ENCODE results near the gene BPGM.

The BPGM gene

DNA sequence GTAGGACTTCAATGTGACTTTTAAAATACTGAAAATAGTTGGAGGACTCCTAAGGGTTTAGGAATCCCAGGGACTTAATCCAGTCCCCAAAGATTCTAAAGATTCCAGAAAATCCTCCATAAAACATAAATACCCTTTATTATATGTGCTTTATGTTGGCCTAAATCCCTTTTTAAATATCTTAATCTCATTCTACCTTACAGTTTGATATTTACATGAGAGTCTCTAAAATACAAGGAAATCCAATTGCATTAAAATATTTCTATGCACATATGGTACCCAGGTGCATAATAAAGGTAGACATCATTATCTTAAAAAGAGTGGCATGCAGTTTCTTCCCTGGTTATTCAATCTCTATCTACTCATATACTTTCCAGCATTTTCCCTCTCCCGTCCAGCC, 51.8 kb downstream of the BPGM start:
- DNase-seq (ENCODE audit: low read depth): no peak
- H3K4me3 ChIP-seq (ENCODE audit: low read depth, low read length): no peak overlapping the region
- TF ChIP-seq, protein P1, sequence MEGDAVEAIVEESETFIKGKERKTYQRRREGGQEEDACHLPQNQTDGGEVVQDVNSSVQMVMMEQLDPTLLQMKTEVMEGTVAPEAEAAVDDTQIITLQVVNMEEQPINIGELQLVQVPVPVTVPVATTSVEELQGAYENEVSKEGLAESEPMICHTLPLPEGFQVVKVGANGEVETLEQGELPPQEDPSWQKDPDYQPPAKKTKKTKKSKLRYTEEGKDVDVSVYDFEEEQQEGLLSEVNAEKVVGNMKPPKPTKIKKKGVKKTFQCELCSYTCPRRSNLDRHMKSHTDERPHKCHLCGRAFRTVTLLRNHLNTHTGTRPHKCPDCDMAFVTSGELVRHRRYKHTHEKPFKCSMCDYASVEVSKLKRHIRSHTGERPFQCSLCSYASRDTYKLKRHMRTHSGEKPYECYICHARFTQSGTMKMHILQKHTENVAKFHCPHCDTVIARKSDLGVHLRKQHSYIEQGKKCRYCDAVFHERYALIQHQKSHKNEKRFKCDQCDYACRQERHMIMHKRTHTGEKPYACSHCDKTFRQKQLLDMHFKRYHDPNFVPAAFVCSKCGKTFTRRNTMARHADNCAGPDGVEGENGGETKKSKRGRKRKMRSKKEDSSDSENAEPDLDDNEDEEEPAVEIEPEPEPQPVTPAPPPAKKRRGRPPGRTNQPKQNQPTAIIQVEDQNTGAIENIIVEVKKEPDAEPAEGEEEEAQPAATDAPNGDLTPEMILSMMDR (IDR thresholded peaks at IDR 0.05; ENCODE audit: low read depth, low read length, missing control alignments): no peak
- in situ Hi-C loops (cut with HindIII; ENCODE audit: low sequenced_read_pairs): loop anchor here (5.0 to 10.0 kb wide), 3 partner anchors 54 to 246 kb away; no protein-coding TSS in a partner anchor

- no peak for DNase-seq (ENCODE audit: low read depth)
- in situ Hi-C loops (cut with HindIII; ENCODE audit: low sequenced_read_pairs): loop anchor here (5.0 to 10.0 kb wide), 3 partner anchors 53 to 246 kb away; no protein-coding TSS in a partner anchor
- H3K4me3 ChIP-seq (ENCODE audit: low read depth, low read length): no peak overlapping the region
- TF ChIP-seq, protein P1 (IDR thresholded peaks at IDR 0.05; ENCODE audit: low read depth, low read length, missing control alignments): no peak
Measured at GRCh38 chr7:134699021-134699818, 52.6 kb downstream of the BPGM start.

GRCh38 chr7:134699899-134700298, 53.2 kb downstream of the BPGM start:
- no peak for DNase-seq (ENCODE audit: low read depth)
- TF ChIP-seq, protein P1 (IDR thresholded peaks at IDR 0.05; ENCODE audit: low read depth, low read length, missing control alignments): no peak
- in situ Hi-C loops (cut with HindIII; ENCODE audit: low sequenced_read_pairs): loop anchor here (5.0 to 10.0 kb wide), 3 partner anchors 52 to 245 kb away; no protein-coding TSS in a partner anchor
- no peak overlapping the region for H3K4me3 ChIP-seq (ENCODE audit: low read depth, low read length)

DNA sequence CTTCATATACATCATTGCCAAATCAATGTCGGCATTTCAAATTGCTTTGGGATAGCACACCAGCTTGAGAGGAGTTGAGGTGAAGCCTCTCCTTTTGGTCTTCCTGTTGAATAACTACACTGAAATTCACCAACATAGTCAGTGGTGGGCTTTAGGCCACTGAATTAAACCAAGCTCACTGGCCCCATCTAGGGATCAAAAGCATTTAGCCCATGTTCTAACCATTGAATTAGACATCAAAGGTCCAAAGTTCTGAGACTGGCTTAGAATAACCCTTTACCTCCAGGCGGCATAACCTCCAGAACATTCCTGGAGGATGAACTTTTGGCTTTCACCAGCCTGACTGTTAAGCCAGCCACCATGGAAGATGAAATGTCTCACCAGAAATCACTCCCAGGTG, 54.6 kb downstream of the BPGM start:
- DNase-seq (ENCODE audit: low read depth): no peak
- H3K4me3 ChIP-seq (ENCODE audit: low read depth, low read length): no peak overlapping the region
- TF ChIP-seq, protein P1 (IDR thresholded peaks at IDR 0.05; ENCODE audit: low read depth, low read length, missing control alignments): peak; percentile 59
- in situ Hi-C loops (cut with HindIII; ENCODE audit: low sequenced_read_pairs): no loop called here

DNA sequence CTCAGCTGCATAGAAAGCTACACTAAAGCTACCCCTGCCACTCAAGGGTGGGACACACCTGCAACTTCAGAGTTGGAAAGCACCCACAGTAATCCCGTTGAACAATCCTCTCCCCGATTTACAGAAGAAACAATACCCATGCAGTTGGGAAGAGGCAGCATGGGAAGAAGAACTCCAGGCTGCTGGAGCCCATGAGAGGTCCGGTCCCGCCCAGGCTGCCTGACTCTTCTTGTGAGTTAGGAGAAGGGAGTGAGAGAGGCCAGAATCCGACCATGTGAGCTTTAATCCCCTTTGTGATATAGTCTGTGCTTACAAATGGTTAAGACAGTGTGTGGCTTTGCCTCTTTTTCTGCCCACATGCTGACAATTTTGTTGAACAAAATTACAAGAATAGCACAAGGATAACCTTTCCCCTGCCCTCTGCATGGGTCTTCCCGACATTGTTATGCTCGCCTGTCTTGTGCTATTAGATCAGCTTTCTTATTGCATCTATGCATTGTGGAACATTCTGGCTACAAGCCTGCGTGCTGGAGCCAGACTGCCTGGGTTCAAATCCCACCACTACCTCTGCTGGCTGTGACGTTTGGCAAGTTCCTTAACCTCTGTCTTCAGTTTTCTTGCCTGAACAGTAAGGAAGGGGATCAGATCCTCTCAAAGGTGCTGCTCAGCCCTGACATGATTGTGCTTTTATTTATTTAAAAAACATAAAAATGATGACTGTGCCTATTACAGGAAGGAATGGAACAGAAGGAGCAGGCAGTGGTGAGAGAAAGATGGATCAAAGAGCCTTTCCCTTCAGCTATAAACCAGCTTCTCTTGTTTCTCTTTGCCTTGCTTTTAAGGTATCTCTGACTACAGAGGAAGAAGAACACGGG, 56.0 kb downstream of the BPGM start:
- no peak overlapping the region for H3K4me3 ChIP-seq (ENCODE audit: low read depth, low read length)
- TF ChIP-seq, protein P1 (IDR thresholded peaks at IDR 0.05; ENCODE audit: low read depth, low read length, missing control alignments): no peak
- in situ Hi-C loops (cut with HindIII; ENCODE audit: low sequenced_read_pairs): no loop called here
- DNase-seq (ENCODE audit: low read depth): no peak

GRCh38 chr7:134703241-134703594, 56.6 kb downstream of the BPGM start:
- no peak overlapping the region for H3K4me3 ChIP-seq (ENCODE audit: low read depth, low read length)
- TF ChIP-seq, protein P1 (IDR thresholded peaks at IDR 0.05; ENCODE audit: low read depth, low read length, missing control alignments): no peak
- no peak for DNase-seq (ENCODE audit: low read depth)
- in situ Hi-C loops (cut with HindIII; ENCODE audit: low sequenced_read_pairs): no loop called here

Measured in astrocyte of the cerebellum (primary cell).